ENCODE data around the gene C19orf85.

The C19orf85 gene

DNA sequence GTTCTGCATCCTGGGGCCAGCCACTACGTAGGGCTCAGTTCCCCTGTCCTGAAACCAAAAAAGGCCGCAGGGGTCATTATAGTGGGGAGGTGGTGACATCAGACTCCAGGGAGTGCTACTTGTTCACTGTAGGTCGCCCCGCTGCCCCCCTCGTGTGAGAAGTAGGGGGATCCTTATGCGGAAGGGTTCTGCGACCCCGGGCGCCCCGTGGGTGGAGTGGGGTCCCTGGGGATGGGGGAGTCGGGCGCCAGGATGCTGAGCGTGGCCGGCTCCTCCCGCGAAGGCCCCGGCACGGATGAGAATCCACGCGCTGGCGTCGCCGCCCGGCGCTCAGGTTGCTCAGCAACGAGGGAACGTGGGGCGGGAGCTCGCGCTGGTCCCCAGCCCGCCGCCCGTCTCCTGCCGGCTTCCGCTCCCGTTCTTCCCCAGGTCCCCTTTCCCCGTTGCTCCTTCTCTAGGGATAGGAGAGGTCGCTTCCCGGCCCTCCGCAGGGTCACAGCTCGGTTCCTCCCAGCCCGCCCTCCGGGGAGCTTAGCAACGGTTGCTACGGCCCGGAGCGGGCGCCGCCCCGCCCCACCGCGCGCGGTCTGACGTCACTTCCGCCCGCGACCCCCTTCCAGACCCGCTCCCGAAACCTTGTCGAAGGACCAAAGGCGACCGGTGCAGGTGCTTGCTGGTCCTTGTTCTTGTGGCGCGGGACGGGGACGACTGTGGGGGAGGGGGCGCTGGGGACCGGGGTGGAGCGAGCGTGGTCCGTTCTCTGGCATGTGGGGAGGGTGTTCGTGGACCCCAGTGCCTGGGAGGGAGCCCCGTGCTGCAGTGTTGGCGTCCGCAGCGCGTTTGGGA lies 20.3 kb upstream of the C19orf85 start, which contains the start of gene NAT14:
TSS of gene NAT14 (plus strand) at position 596 of the 846 bp plus-strand sequence. CDS start 521 bp downstream, outside the sequence.
- Mint-ChIP-seq H3K4me1 (ENCODE audit: low read depth) (peaks cover 28% of the 10 kb centered on the region), H3K27me3 (no peaks in the 10 kb centered on the region), H3K9me3 (no peaks in the 10 kb centered on the region), H3K4me3 (peak within 1 kb of the TSS; percentile 80), H3K36me3 (ENCODE audit: low read depth) (peaks cover 1% of the 10 kb centered on the region), H3K27ac (peak within 1 kb of the TSS; percentile 89)

DNA sequence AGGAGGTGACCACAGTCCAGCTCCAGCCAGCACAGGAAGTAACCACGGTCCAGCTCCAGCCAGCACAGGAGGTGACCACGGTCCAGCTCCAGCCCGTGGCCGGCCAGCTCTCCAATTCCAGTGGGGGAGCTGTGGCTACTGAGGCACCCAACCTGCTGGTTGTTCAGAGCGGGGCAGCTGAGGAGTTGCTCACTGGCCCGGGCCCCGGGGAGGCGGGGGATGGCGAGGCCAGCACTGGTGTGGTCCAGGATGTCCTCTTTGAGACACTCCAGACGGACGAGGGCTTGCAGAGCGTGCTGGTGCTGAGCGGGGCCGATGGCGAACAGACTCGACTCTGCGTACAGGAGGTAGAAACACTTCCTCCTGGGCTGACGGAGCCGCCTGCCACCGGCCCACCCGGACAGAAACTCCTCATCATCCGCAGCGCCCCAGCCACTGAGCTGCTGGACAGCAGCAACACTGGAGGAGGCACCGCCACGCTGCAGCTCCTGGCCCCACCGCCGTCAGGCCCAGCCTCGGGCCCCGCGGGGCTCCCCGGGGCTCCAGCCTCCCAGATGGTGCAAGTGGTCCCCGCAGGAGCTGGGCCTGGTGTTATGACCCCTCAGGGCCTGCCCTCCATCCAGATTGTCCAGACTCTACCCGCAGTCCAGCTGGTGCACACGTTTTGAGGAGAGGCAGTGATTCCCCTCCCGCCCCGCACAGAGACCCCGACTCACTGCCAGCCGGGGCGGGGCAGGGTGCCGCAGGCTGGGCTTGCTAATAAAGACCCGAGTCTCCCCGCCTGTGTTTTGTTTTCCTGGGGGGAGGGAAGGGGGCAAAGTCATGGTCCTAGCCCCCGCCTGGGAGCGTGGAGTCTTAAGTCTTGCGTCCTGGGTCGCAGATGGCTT lies 19.4 kb upstream of the C19orf85 start:
- Mint-ChIP-seq H3K9me3 (no peaks in the 10 kb centered on the region), H3K4me3 (peak overlapping the region; percentile 80), H3K4me1 (ENCODE audit: low read depth) (peaks cover 37% of the 10 kb centered on the region), H3K27me3 (no peaks in the 10 kb centered on the region), H3K36me3 (ENCODE audit: low read depth) (peaks cover 4% of the 10 kb centered on the region), H3K27ac (no peak overlapping the region)

DNA sequence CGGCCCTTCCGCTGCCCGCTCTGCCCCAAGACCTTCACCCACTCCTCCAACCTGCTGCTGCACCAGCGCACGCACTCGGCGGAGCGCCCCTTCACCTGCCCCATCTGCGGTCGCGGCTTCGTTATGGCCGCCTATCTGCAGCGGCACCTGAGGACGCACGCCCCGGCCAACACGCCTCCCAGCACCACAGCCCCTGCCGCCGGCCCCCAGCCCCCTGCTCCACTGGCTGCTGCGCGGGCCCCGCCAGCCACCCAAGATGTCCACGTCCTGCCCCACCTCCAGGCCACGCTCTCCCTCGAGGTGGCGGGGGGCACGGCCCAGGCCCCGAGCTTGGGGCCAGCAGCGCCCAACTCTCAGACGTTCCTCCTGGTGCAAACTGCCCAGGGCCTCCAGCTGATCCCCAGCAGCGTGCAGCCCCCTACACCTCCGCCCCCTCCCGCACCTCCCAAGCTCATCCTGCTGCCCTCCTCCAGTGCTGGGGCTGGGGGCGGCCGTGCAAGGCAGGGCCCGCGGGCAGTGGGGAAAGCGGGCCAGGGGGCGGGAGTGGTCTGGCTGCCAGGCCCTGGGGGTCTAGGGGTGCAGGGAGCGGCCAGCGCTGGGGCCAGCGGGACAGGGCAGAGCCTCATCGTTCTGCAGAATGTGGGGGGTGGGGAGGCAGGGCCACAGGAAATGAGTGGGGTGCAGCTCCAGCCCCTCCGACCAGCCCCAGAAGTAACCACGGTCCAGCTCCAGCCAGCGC lies 18.6 kb upstream of the C19orf85 start:
- Mint-ChIP-seq H3K27ac (no peak overlapping the region), H3K4me1 (ENCODE audit: low read depth) (peaks cover 45% of the 10 kb centered on the region), H3K27me3 (no peaks in the 10 kb centered on the region), H3K9me3 (no peaks in the 10 kb centered on the region), H3K4me3 (no peak overlapping the region), H3K36me3 (ENCODE audit: low read depth) (peaks cover 4% of the 10 kb centered on the region)

DNA sequence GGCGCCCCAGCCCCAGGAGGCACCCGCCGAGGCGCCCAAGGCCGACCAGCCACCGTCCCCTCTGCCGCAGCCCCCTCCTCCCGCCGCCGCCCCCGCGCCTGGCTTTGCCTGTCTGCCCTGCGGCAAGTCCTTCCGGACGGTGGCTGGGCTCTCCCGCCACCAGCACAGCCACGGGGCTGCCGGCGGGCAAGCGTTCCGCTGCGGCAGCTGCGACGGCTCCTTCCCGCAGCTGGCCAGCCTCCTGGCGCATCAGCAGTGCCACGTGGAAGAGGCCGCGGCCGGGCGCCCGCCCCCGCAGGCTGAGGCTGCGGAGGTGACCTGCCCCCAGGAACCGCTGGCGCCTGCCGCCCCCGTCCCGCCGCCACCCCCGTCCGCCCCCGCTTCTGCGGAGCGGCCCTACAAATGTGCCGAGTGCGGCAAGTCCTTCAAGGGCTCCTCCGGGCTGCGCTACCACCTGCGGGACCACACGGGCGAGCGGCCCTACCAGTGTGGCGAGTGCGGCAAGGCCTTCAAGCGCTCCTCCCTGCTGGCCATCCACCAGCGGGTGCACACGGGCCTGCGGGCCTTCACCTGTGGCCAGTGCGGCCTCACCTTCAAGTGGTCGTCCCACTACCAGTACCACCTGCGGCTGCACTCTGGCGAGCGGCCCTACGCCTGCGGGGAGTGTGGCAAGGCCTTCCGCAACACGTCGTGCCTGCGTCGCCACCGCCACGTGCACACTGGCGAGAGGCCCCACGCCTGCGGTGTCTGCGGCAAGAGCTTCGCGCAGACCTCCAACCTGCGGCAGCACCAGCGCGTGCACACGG lies 17.8 kb upstream of the C19orf85 start:
- Mint-ChIP-seq H3K9me3 (no peaks in the 10 kb centered on the region), H3K27me3 (no peaks in the 10 kb centered on the region), H3K27ac (no peak overlapping the region), H3K4me1 (ENCODE audit: low read depth) (peaks cover 46% of the 10 kb centered on the region), H3K4me3 (no peak overlapping the region), H3K36me3 (ENCODE audit: low read depth) (peaks cover 4% of the 10 kb centered on the region)

DNA sequence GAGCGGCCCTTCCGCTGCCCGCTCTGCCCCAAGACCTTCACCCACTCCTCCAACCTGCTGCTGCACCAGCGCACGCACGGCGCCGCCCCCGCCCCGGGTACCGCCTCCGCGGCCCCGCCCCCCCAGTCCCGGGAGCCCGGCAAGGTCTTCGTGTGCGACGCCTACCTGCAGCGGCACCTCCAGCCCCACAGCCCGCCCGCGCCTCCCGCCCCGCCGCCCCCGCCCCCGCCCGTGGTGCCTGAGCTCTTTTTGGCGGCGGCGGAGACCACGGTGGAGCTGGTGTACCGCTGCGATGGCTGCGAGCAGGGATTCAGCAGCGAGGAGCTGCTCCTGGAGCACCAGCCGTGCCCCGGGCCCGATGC lies 17.2 kb upstream of the C19orf85 start:
- Mint-ChIP-seq H3K4me3 (no peak overlapping the region), H3K36me3 (ENCODE audit: low read depth) (peaks cover 4% of the 10 kb centered on the region), H3K9me3 (no peaks in the 10 kb centered on the region), H3K27ac (no peak overlapping the region), H3K4me1 (ENCODE audit: low read depth) (peaks cover 40% of the 10 kb centered on the region), H3K27me3 (no peaks in the 10 kb centered on the region)

DNA sequence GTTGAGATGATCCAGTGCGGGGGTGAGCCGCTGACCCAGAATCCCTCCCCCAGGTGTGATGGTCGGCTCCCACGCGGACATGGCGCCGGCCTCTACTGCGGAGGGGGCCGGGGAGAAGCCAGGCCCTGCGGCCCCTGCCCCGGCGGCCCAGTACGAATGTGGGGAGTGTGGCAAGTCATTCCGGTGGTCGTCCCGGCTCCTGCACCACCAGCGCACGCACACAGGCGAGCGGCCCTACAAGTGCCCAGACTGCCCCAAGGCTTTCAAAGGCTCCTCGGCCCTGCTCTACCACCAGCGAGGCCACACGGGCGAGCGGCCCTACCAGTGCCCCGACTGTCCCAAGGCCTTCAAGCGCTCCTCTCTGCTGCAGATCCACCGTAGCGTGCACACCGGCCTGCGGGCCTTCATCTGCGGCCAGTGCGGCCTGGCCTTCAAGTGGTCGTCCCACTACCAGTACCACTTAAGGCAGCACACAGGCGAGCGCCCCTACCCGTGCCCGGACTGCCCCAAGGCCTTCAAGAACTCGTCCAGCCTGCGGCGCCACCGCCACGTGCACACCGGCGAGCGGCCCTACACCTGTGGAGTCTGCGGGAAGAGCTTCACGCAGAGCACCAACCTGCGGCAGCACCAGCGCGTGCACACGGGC lies 16.7 kb upstream of the C19orf85 start:
- Mint-ChIP-seq H3K4me1 (ENCODE audit: low read depth) (peaks cover 39% of the 10 kb centered on the region), H3K27me3 (no peaks in the 10 kb centered on the region), H3K4me3 (no peak overlapping the region), H3K27ac (no peak overlapping the region), H3K9me3 (no peaks in the 10 kb centered on the region), H3K36me3 (ENCODE audit: low read depth) (peaks cover 4% of the 10 kb centered on the region)

DNA sequence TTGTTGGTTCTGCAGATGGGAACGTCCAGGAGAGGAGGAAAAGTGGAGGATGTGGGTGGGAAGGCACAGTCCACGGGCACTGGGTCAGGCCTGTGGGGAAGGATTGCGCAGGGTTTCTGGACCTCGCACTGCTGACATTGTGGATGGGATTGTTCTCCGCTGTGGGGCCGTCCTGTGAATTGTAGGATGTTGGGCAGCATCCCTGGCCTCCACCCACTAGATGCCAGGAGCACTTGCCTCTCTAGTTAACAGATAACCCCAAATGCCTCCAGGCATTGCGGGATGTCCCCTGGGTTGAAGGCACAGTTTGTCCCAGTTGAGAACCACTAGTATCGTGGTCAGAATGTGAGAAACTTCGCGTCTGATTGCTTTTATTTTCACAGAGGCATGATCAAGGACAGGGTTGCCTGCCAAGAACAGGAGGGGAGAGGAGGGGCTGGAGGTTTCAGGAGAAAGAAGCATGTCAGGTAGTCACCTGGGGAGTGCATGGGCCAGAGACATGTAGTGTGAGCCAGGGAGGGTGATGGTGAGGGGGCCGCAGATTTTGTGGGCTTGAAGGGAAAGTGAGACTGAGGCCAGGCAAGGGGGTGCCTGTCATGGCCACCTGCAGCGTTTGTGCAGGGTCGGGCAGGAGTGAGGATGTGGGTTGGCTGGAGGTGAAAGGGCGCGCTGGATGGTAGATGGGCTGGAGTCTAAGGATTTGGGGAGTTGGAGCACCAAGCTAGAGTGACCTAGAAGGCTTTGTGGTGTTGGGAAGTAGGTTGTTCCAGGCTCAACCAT lies 15.1 kb upstream of the C19orf85 start:
- Mint-ChIP-seq H3K4me1 (ENCODE audit: low read depth) (peaks cover 37% of the 10 kb centered on the region), H3K27ac (peak overlapping the region; percentile 50), H3K36me3 (ENCODE audit: low read depth) (peaks cover 4% of the 10 kb centered on the region), H3K9me3 (no peaks in the 10 kb centered on the region), H3K27me3 (no peaks in the 10 kb centered on the region), H3K4me3 (no peak overlapping the region)

DNA sequence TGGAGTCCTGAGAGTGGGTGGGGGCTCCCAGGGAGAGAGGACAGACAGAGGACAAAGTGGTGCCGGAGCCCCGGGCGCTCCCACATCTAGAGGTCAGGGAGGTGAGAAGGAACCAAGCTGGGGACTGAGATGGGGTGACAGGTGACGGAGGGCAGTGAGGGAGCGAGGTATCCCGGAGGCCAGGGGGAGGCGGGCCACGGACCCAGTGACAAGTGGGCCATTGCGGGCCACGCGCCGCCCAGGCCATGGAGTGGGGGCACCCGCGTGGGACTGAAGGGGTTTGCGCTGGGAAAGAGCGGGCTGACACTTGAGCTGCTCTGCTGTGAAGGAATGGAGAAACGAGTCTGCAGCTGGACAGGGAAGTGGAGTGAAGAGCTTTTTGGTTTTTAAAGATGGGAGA lies 14.5 kb upstream of the C19orf85 start:
- Mint-ChIP-seq H3K27ac (no peak overlapping the region), H3K9me3 (no peaks in the 10 kb centered on the region), H3K27me3 (no peaks in the 10 kb centered on the region), H3K4me1 (ENCODE audit: low read depth) (peaks cover 33% of the 10 kb centered on the region), H3K4me3 (peak overlapping the region; percentile 31), H3K36me3 (ENCODE audit: low read depth) (peaks cover 4% of the 10 kb centered on the region)

DNA sequence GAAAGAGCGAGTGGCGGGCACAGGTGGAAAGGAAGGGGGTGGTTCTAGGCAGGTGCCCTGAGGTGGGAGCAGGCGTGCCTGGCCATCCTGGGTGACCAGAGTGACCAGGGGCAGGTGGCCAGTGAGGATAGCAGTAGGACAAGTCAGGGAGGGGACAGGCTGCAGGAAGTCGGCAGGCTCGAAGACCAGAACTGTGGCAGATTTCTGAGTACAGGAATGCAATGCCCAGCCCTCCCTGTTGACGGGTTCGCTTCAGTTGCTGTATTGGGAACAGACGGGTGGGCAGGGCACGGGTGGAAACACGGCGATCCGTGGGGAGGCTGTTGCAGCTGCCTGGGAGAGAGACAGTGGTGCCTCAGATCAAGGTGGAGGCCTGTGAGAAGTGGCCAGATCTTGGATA lies 13.8 kb upstream of the C19orf85 start:
- H3K27me3 Mint-ChIP-seq, result no peaks in the 10 kb centered on the region
- H3K4me3 Mint-ChIP-seq, result peak overlapping the region; percentile 90
- H3K4me1 Mint-ChIP-seq (ENCODE audit: low read depth), result peaks cover 33% of the 10 kb centered on the region
- peak overlapping the region; percentile 30 for H3K27ac Mint-ChIP-seq
- H3K9me3 Mint-ChIP-seq, result no peaks in the 10 kb centered on the region
- H3K36me3 Mint-ChIP-seq (ENCODE audit: low read depth), result peaks cover 4% of the 10 kb centered on the region

DNA sequence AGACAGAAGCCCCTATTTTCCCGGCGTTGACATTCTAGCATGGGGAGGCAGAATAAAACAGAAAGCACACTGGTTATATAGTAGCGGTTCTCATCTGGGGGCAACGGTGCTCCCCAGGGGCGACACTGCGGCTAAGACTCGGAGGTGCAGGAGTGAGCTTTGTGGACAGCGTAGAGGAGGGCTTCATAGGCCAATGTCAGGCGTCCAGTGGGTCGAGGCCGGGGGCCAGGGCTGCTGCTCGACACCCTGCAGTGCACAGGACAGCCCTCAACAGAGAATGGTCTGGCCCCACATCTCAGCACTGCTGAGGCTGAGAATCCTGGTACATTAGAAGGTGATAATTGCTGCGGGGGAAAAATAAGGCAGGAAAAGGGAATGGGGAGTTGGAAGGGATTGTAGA lies 13.4 kb upstream of the C19orf85 start:
- Mint-ChIP-seq H3K27me3 (no peaks in the 10 kb centered on the region), H3K4me3 (peak overlapping the region; percentile 90), H3K36me3 (ENCODE audit: low read depth) (peaks cover 4% of the 10 kb centered on the region), H3K27ac (peak overlapping the region; percentile 40), H3K4me1 (ENCODE audit: low read depth) (peaks cover 33% of the 10 kb centered on the region), H3K9me3 (no peaks in the 10 kb centered on the region)

DNA sequence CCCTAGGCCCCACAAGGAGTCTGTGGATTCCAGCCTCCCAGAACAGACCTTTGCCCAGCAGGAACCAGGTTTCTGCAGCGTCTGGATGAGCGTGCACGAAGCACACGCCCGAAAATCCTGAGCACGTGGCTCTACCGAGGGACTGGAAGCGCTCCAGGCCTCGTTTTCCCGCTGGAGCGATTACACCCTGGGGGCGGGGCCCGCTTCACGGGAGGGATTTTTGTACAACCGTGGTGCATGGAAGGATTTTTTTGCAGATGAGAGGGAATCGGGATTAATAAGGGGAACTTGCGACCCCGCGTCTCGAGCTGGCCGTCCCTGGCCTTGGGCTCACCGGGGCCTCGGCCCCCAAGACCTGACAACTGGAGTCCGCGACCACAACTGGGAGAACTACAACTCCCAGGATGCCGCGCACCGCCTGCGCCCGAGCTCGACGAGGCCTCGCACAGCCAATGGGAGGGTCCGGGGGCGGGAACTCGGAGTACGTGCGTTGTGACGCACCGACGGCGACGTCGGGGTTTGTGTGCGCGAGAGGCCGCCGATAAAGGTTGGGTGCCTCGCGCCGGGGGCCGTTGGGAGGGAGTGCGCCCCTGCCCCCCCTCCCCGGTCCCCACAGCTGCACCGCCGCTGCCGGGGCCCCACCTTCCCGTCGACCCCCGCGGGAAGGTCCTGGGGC lies 11.7 kb upstream of the C19orf85 start, which contains the start of gene ZNF628:
TSS of gene ZNF628 (plus strand) at position 518 of the 676 bp plus-strand sequence. CDS start 3,294 bp downstream, outside the sequence.
- Mint-ChIP-seq H3K36me3 (ENCODE audit: low read depth) (peaks cover 4% of the 10 kb centered on the region), H3K4me1 (ENCODE audit: low read depth) (peaks cover 33% of the 10 kb centered on the region)

DNA sequence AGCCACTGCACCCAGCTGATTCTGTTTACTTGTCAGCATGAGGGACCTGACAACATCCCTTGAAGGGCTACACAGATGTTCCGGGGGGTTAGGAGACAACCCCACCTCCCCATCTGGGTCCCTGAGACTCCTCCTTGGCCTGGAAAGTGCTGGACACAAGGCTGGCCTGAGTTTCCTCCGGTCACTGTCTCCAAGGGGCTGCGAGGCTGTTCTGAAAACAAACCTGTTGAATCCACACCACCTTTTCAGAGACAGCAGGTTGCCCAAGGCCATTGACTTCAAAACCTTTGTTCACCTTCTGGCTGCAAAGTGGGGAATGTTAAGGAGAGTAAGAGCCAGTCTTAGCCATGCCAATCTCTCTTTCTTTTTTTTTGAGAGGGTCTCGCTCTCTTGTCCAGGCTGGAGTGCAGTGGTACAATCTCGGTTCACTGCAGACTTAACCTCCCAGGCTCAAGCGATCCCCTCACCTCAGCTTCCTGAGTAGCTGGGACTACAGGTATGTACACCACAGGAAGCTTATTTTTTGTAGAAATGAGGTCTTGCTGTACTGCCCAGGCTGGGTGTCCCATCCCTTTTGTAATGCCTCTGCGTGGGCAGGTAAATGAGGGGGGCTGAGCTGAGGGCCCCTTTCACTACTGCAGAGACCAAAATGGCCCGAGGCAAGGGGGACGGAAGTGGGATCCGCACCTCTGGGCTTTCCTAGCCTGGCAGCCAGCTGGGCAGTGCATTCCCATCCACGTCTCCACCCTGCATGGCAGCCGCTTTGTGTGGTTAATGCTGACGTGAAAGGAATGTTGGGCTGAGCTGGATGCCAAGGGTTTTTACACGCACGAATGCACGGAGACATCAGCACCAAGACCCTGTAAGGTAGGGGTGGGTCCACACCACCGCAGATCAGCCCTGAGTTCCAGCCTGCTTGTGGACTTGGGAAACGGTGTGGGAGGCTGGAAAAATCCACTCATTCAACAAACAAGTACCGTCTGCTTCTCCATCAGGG lies 10.0 kb upstream of the C19orf85 start:
- Mint-ChIP-seq H3K36me3 (ENCODE audit: low read depth) (peaks cover under 1% of the 10 kb centered on the region), H3K4me3 (peak overlapping the region; percentile 92), H3K9me3 (no peaks in the 10 kb centered on the region), H3K27me3 (no peaks in the 10 kb centered on the region), H3K27ac (no peak overlapping the region), H3K4me1 (ENCODE audit: low read depth) (peaks cover 28% of the 10 kb centered on the region)

More for the DNA sequence above, 11.7 kb upstream of the C19orf85 start, which contains the start of gene ZNF628:
- Mint-ChIP-seq H3K9me3 (no peaks in the 10 kb centered on the region), H3K27me3 (no peaks in the 10 kb centered on the region), H3K4me3 (peak within 1 kb of the TSS; percentile 92), H3K27ac (peak within 1 kb of the TSS; percentile 97)

Data from stimulated activated naive CD8-positive, alpha-beta T cell treated with anti-CD3 and anti-CD28 coated beads, Interleukin-15, Interleukin-2, amounts not matched to agents 100 ng/mL and 50 ng/mL, for 24 hours (primary cell).